Measurements from ENCODE around the gene AGAP1.
"Not testable (repeated sequence)": the region's sequence is repeated elsewhere in the genome, so short reads cannot be mapped to it uniquely, and the experiment has no call there.

AGAP1 gene

GRCh38 chr2:236130349-236130998 is 636.6 kb downstream of the AGAP1 start:
- no peak for DNase-seq

DNA sequence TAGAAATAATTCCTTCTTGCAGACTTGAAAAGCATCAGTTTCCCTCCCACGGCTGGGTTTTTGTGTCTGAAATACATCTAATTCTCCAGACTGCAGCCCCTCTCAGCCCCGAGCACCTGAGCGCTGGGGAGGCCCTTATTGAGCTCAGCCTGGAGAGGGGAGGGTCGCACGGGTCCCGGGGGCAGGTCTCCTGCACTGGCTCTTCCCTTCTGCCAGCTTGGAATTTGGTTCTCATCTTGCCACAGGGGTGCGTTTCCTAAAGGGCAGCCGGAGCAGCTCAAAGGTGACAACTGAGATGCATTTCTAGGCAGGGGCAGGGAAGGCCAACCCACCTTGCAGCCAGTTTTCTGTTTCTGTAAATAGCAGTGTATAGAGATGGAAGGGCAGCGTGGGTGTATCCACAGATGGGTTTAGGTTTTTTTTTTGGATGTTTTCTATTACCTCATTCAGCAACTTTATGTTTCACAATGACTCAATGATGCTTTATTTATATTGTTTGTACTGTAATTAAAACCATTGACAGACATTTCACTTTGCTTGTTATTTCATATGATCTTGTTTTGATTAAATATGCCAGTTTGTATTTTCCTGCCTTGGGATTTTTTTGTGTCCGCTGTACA is 637.3 kb downstream of the AGAP1 start:
- no peak for DNase-seq

DNA sequence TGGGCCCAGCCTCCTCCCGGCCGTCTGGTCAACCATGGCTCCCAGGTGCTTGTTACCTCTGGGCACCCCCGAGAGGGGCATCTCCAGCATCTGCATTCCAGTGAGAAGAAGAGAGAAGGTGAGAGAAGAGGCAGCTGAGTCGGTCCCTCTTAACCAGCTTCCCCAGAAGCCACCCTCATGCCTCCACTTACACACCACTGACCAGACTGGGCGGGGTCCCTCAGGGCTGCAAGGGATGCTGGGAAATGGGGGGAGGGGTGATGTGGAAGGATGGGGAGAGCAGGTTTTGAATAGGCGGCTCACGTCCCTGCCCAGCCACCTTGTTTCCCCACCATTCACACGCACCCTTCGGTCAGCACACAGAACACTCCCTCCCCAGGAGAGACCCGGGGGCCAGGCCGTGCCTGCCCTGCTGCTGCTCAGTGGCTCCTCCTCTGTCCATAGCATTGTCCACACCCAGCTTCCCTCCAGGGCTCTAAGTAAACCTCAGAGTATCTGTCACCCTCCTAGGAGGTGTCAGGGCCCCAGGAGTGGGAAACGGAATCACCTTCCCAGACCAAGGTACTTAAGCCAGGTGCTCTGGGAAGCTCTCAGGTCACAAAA is 639.7 kb downstream of the AGAP1 start:
- no peak for DNase-seq

GRCh38 chr2:236136538-236136937 is 642.7 kb downstream of the AGAP1 start:
- DNase-seq = peak in 25 of 56 donors; percentile 4 to 56 (median 16)

GRCh38 chr2:236137066-236137465 is 643.2 kb downstream of the AGAP1 start:
- DNase-seq = no peak

DNA sequence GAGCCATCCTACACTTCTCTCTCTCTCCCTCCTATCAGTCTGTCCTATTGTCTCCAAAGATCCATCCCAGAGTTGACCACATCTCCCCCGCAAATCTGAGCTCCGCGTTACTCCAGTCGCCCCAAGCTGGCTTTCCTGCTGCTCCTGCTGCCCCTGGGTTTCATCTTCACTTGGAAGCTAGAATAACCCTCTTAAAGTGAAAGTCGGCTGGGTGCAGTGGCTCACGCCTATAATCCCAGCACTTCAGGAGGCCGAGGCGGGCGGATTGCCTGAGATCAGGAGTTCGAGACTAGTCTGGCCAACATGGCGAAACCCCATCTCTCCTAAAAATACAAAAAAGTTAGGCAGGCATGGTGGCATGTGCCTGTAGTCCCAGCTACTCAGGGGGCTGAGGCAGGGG is 647.8 kb downstream of the AGAP1 start:
- DNase-seq = not testable (repeated sequence)

GRCh38 chr2:236143811-236144210 is 650.0 kb downstream of the AGAP1 start:
- no peak for DNase-seq

DNA sequence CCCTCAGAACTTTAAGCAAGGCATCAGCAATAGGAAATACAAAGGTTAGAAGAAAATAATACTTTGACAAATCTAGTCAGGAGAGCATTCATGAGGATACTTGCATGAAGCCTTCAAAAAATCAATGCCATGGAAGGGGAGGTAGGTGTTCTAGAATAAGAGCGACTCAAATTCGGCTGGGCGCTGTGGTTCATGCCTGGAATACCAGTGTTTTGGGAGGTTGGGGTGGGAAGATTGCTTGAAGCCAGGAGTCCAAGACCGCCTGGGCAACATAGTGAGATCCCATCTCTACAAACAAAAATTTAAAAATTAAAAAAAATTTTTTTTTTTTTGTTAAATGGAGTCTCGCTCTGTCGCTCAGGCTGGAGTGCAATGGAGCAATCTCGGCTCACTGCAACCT is 652.6 kb downstream of the AGAP1 start:
- DNase-seq = no peak

DNA sequence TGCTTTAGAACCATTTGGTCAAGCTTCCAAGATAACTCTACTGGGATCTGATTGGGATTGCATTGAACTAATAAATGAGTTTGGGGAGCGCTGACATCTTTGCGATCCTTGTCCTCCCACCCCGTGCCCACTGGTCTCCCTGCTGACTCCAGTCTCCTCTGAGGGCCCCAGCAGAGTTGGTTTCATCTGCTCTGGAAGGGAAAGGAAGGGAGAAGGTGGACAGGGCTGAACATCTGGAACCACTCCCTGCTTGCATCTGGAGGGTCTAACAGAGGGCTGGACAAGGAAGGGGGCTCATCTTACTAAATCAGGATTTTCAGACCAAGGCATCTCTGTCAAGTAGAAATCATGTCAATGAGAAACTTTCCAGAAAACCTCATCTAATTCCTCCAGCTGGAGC is 661.6 kb downstream of the AGAP1 start:
- no peak for DNase-seq

- no peak for DNase-seq
Observed at GRCh38 chr2:236156095-236156859, 662.4 kb downstream of the AGAP1 start.

DNA sequence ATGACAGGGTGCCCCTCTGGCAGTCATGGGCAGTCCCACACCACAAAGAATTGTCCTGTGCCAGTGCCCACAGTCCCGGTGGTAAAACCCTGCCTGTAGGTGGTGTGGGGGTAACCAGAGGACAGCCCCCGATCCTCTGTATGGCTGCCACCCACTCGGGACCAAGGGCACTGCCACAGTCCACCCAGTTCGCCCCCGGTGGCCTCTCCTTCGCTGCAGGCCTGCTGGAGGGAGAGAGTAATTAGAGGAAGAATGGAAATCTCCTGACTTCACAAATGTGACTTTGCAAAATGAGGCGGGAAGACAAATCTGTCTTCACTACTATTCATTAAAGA is 663.0 kb downstream of the AGAP1 start:
- DNase-seq = no peak

- DNase-seq = no peak
Observed at GRCh38 chr2:236157366-236157765, 663.5 kb downstream of the AGAP1 start.

GRCh38 chr2:236157815-236158498 is 664.1 kb downstream of the AGAP1 start:
- DNase-seq = no peak

- no peak for DNase-seq
Observed at GRCh38 chr2:236158969-236159777, 665.3 kb downstream of the AGAP1 start.

GRCh38 chr2:236159778-236160170 is 665.9 kb downstream of the AGAP1 start:
- no peak for DNase-seq

- DNase-seq = no peak
Observed at GRCh38 chr2:236160366-236161081, 666.7 kb downstream of the AGAP1 start.

GRCh38 chr2:236161082-236161462 is 667.2 kb downstream of the AGAP1 start:
- no peak for DNase-seq

GRCh38 chr2:236161531-236161930 is 667.7 kb downstream of the AGAP1 start:
- DNase-seq = no peak

DNA sequence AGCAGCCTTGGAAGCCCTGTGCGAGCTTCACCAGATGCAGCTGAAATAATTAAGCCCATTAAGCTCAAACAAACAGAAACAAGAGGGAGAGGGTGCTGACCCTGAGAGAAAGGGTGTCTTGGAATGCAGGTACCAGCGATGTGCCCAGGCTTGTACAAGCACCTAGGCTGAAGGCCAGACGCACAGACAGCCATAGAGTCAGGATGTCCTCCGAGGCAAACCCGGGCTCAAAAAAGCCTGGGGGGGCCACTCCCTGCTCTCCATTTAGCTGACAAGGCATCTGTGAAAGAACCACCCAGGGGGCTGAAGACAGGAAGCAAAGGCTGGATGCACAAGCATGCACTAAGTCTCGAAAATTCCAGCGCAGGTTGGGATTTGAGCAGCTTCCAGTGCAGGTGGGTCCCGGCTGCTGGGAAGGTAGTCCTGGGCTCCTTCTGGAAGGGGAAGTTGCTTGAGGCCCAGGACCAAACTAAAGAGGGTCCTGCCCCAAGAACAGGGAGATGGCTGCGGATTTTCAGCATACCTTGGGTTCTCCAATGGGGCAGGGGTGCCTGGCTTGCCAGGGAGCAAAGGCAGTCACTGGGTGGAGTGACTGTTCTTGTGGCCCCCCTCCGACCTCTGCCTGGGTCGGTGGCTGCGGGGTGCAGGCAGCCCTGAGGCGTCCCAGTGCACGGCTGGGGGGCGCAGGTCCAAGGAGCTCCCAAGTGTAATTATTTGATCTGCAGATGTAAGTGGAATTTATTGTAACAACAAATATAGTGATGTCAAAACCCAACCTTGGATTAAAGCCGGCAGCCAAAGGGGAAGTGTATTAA is 668.4 kb downstream of the AGAP1 start:
- DNase-seq = no peak

All from nucleus accumbens (tissue), 56 donors.